SK-N-SH (cell line): Measurements from ENCODE around the gene ZNF609. TPM values are rescaled to one million over a fixed set of nuclear protein-coding genes. Genes with fewer than 3 reads are reported as not detected.
A peak's percentile ranks its signal among the peaks of the same experiment; 100 is the strongest.

ENCODE experiments used
- CTCF ChIA-PET: fragments of 300-600, 350-600 bp; formaldehyde crosslinking; extraction: SDS; loops from one replicate; lab custom pipeline; 2021; lab: Yijun Ruan, JAX
- POLR2A ChIA-PET: fragments of 350-600 bp; sonication (Branson Sonifier 250); formaldehyde crosslinking; extraction: SDS; loops from one replicate; lab custom pipeline; 2020; ENCODE audit warnings: antibody characterized with exemption, inconsistent platforms; lab: Yijun Ruan, JAX
- DNase-seq: peaks from one replicate; pipeline ENCODE4 v3.0.0; 2012
- H2AFZ ChIP-seq: fragments of 200-600 bp; sonication (generic); 2 replicates; pipeline ENCODE4 v1.8.1; 2016; ENCODE audit warnings: antibody characterized with exemption, mild to moderate bottlenecking, low read depth
- H3F3A ChIP-seq: fragments of 200-600 bp; sonication (generic); replicated peaks from 2 replicates; pipeline ENCODE3; 2016; ENCODE audit warnings: antibody characterized with exemption, mild to moderate bottlenecking; ENCODE audit not compliant: insufficient read depth
- H3K27ac ChIP-seq, 2 experiments: fragments of 200-500 bp in 1 of 2; fragments of 200-600 bp in 1 of 2; sonication (Bioruptor generic) in 1 of 2; sonication (generic), shearing (Covaris generic) in 1 of 2; 2 replicates each; pipeline versions ENCODE4 v1.5.1 to v1.6.1; 2014 to 2016; ENCODE audit warnings: low read depth in 2 of 2, inconsistent platforms in 1 of 2, low read length in 1 of 2, mild to moderate bottlenecking in 1 of 2, mixed read lengths in 1 of 2
- H3K27me3 ChIP-seq: fragments of 200-600 bp; sonication (generic), shearing (Covaris generic); 2 replicates; pipeline ENCODE4 v1.6.1; 2016; ENCODE audit warnings: mixed run types; ENCODE audit not compliant: insufficient read depth
- H3K36me3 ChIP-seq, 2 experiments: fragments of 200-500 bp in 1 of 2; fragments of 200-600 bp in 1 of 2; sonication (Bioruptor generic) in 1 of 2; sonication (generic) in 1 of 2; replicated peaks in 1 of 2; 2 replicates each; pipeline versions ENCODE3 to v1.5.1; 2014 to 2016; ENCODE audit warnings: low read length in 1 of 2, mild to moderate bottlenecking in 1 of 2; ENCODE audit not compliant: insufficient read depth in 2 of 2, control insufficient read depth in 1 of 2
- H3K4me1 ChIP-seq, 2 experiments: fragments of 200-500 bp in 1 of 2; fragments of 200-600 bp in 1 of 2; sonication (Bioruptor generic) in 1 of 2; sonication (generic), shearing (Covaris generic) in 1 of 2; 2 replicates each; pipeline versions ENCODE4 v1.5.1 to v1.6.1; 2014 to 2016; ENCODE audit warnings: low read depth in 1 of 2, low read length in 1 of 2, mixed run types in 1 of 2; ENCODE audit not compliant: insufficient read depth in 2 of 2, control insufficient read depth in 1 of 2
- H3K4me2 ChIP-seq: fragments of 200-600 bp; sonication (generic), shearing (Covaris generic); 2 replicates; pipeline ENCODE4 v1.6.1; 2017; ENCODE audit warnings: mixed run types
- H3K4me3 ChIP-seq, 2 experiments: fragments of 200-500 bp in 1 of 2; fragments of 200-600 bp in 1 of 2; sonication (Bioruptor generic) in 1 of 2; sonication (generic), shearing (Covaris generic) in 1 of 2; 2 replicates each; pipeline versions ENCODE4 v1.5.1 to v1.8.1; 2014 to 2016; ENCODE audit warnings: low read depth in 2 of 2, inconsistent platforms in 1 of 2, low read length in 1 of 2, mild to moderate bottlenecking in 1 of 2, mixed read lengths in 1 of 2, moderate library complexity in 1 of 2
- H3K79me2 ChIP-seq: fragments of 200-600 bp; sonication (generic); 2 replicates; pipeline ENCODE4 v1.8.1; 2017; ENCODE audit warnings: mild to moderate bottlenecking; ENCODE audit not compliant: insufficient read depth
- H3K9ac ChIP-seq: fragments of 200-600 bp; sonication (generic); 2 replicates; pipeline ENCODE4 v1.6.1; 2017; ENCODE audit warnings: mixed run types
- H3K9me2 ChIP-seq: fragments of 200-600 bp; sonication (generic); 2 replicates; pipeline ENCODE4 v1.6.1; 2017; ENCODE audit warnings: mixed run types
- H3K9me3 ChIP-seq: fragments of 200-600 bp; sonication (generic); 2 replicates; pipeline ENCODE4 v1.6.1; 2017; ENCODE audit warnings: mixed run types, mild to moderate bottlenecking, moderate library complexity
- H4K20me1 ChIP-seq: fragments of 200-600 bp; sonication (generic); 2 replicates; pipeline ENCODE4 v1.6.1; 2017; ENCODE audit warnings: mild to moderate bottlenecking, mixed run types; ENCODE audit not compliant: insufficient read depth
- CHD2 ChIP-seq: fragments of 150-350 bp; IDR thresholded peaks from 2 replicates; pipeline ENCODE4 v1.6.1; 2018; ENCODE audit warnings: low read length; ENCODE audit not compliant: partially characterized antibody
- EP300 ChIP-seq, 2 experiments: IDR thresholded peaks; 2 replicates each; pipeline versions ENCODE4 v1.4.0 to v1.6.1; 2012; ENCODE audit warnings: borderline replicate concordance in 1 of 2, low read depth in 1 of 2, low read length in 1 of 2
- EZH2phosphoT487 ChIP-seq: fragments of 200-600 bp; sonication (generic); IDR thresholded peaks from 2 replicates; pipeline ENCODE4 v1.6.1; 2017; ENCODE audit warnings: low read depth, mixed run types, mild to moderate bottlenecking, antibody characterized with exemption, moderate library complexity, borderline replicate concordance
- FOXJ3 ChIP-seq: sonication (generic); formaldehyde crosslinking; IDR thresholded peaks from 2 replicates; pipeline ENCODE4 v1.5.1; 2020; ENCODE audit warnings: mild to moderate bottlenecking, missing genetic modification reagents
- FOXM1 ChIP-seq: IDR thresholded peaks from 2 replicates; pipeline ENCODE4 v1.4.0; 2012; ENCODE audit warnings: low read depth, mild to moderate bottlenecking
- GATA2 ChIP-seq: sonication (generic); formaldehyde crosslinking; IDR thresholded peaks from 2 replicates; pipeline ENCODE4 v1.5.0; 2020; ENCODE audit warnings: mild to moderate bottlenecking, missing genetic modification reagents
- JUND ChIP-seq: IDR thresholded peaks from 2 replicates; pipeline ENCODE4 v1.4.0; 2012
- MAX ChIP-seq: IDR thresholded peaks from 2 replicates; pipeline ENCODE4 v1.4.0; 2012; ENCODE audit warnings: low read depth
- NFIC ChIP-seq: IDR thresholded peaks from 2 replicates; pipeline ENCODE4 v1.4.0; 2012; ENCODE audit warnings: borderline replicate concordance
- RAD21 ChIP-seq: IDR thresholded peaks from 2 replicates; pipeline ENCODE4 v1.6.1; 2012; ENCODE audit warnings: mild to moderate bottlenecking, low read length
- RCOR1 ChIP-seq: fragments of 150-350 bp; IDR thresholded peaks from 2 replicates; pipeline ENCODE4 v1.6.1; 2017; ENCODE audit warnings: antibody characterized with exemption, low read length
- TCF12 ChIP-seq: IDR thresholded peaks from 2 replicates; pipeline ENCODE4 v1.4.0; 2012
- USF2 ChIP-seq: fragments of 150-350 bp; IDR thresholded peaks from 2 replicates; pipeline ENCODE4 v1.6.1; 2017; ENCODE audit warnings: antibody characterized with exemption, low read length, low read depth, borderline replicate concordance
- YY1 ChIP-seq: IDR thresholded peaks from 2 replicates; pipeline ENCODE4 v1.4.0; 2012; ENCODE audit warnings: low read depth, mild to moderate bottlenecking
- ZBTB33 ChIP-seq: IDR thresholded peaks from 2 replicates; pipeline ENCODE4 v1.4.0; 2012; ENCODE audit warnings: low read depth, borderline replicate concordance
- WGBS: methylation state at CpG from one replicate; pipeline ENCODE4 v1.1.6; 2017; ENCODE audit warnings: low lambda C conversion rate; 5-methylcytosine and 5-hydroxymethylcytosine counted together
- polyA plus RNA-seq, 3 experiments: library from polyadenylated mRNA; depleted of rRNA; stranded (reverse); fragments of >200 nt; gene quantifications; 2 replicates each; pipeline ENCODE4 v1.2.3, GENCODE V29; 2012
- TF ChIP-seq, protein P1 (sequence below): IDR thresholded peaks from 2 replicates; pipeline ENCODE4 v1.6.1; 2012; ENCODE audit warnings: mild to moderate bottlenecking, low read depth, low read length, moderate library complexity
- TF ChIP-seq, protein P2 (sequence below): IDR thresholded peaks from 2 replicates; pipeline ENCODE4; 2012

ZNF609 gene
- polyA plus RNA-seq, 1 of the 3 experiments (the other 2 are of a cell fraction), result 12.6 TPM

- Histone ChIP-seq H3K9me2 (no peaks in the 10 kb centered on the region), H3K36me3 (peaks cover 16 to 37% of the 10 kb centered on the region in 2 experiments), H3K9ac (peak overlapping the region; percentile 27), H4K20me1 (peaks cover 45% of the 10 kb centered on the region), H3K4me3 (no peak overlapping the region), H3K4me1 (peaks cover 23 to 43% of the 10 kb centered on the region in 2 experiments), H3K79me2 (peaks cover 90% of the 10 kb centered on the region), H3F3A (peaks cover 15% of the 10 kb centered on the region), H2AFZ (no peak overlapping the region), H3K4me2 (peak overlapping the region; percentile 51), H3K27ac (peak overlapping the region in 1 of 2 experiments; percentile 77; a peak in 2 of 4 replicates), H3K27me3 (no peaks in the 10 kb centered on the region), H3K9me3 (no peaks in the 10 kb centered on the region)
- TF ChIP-seq EZH2phosphoT487 (no peak), USF2 (no peak), YY1 (no peak), TCF12 (no peak), JUND (no peak), FOXJ3 (CRISPR knock-in tag) (no peak), NFIC (no peak), ZBTB33 (no peak), FOXM1 (no peak), RAD21 (no peak), EP300 (IDR thresholded peaks at IDR 0.05; ENCODE audit: borderline replicate concordance in 1 of 2, low read depth in 1 of 2, low read length in 1 of 2) (no peak), GATA2 (CRISPR knock-in tag) (no peak), RCOR1 (no peak), CHD2 (no peak), MAX (no peak)
- TF ChIP-seq, protein P1, sequence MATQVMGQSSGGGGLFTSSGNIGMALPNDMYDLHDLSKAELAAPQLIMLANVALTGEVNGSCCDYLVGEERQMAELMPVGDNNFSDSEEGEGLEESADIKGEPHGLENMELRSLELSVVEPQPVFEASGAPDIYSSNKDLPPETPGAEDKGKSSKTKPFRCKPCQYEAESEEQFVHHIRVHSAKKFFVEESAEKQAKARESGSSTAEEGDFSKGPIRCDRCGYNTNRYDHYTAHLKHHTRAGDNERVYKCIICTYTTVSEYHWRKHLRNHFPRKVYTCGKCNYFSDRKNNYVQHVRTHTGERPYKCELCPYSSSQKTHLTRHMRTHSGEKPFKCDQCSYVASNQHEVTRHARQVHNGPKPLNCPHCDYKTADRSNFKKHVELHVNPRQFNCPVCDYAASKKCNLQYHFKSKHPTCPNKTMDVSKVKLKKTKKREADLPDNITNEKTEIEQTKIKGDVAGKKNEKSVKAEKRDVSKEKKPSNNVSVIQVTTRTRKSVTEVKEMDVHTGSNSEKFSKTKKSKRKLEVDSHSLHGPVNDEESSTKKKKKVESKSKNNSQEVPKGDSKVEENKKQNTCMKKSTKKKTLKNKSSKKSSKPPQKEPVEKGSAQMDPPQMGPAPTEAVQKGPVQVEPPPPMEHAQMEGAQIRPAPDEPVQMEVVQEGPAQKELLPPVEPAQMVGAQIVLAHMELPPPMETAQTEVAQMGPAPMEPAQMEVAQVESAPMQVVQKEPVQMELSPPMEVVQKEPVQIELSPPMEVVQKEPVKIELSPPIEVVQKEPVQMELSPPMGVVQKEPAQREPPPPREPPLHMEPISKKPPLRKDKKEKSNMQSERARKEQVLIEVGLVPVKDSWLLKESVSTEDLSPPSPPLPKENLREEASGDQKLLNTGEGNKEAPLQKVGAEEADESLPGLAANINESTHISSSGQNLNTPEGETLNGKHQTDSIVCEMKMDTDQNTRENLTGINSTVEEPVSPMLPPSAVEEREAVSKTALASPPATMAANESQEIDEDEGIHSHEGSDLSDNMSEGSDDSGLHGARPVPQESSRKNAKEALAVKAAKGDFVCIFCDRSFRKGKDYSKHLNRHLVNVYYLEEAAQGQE, result no peak
- TF ChIP-seq, protein P2, sequence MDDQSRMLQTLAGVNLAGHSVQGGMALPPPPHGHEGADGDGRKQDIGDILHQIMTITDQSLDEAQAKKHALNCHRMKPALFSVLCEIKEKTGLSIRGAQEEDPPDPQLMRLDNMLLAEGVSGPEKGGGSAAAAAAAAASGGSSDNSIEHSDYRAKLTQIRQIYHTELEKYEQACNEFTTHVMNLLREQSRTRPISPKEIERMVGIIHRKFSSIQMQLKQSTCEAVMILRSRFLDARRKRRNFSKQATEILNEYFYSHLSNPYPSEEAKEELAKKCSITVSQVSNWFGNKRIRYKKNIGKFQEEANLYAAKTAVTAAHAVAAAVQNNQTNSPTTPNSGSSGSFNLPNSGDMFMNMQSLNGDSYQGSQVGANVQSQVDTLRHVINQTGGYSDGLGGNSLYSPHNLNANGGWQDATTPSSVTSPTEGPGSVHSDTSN, result no peak
- POLR2A ChIA-PET, result no interaction called here
- WGBS, result 85% methylated on average over 3 of the region's 3 CpGs
- DNase-seq, result no peak
- CTCF ChIA-PET, result no interaction called here
These were observed 42.2 kb downstream of the ZNF609 start for GRCh38 chr15:64502551-64502950.
